ENCODE data around the gene RELN.

RELN gene

DNA sequence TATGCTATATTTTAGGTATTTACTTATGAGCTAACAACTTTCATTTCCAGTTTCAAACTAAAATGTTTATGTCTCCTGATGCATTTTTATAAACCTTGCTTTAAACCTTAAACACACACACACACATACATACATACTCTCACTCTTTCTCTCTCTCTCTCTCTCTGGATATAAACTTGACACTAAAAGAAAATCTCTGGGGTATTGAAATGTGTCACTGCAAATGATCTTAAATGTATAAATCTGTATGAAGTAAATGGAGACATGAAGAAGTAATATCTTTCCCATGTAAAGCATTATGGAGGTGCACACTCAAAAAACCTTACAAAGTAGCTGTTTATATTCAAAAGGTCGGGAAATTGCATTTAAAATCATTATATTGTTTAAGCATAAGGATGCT is 37.0 kb downstream of the RELN start:
- TF ChIP-seq, protein P1, sequence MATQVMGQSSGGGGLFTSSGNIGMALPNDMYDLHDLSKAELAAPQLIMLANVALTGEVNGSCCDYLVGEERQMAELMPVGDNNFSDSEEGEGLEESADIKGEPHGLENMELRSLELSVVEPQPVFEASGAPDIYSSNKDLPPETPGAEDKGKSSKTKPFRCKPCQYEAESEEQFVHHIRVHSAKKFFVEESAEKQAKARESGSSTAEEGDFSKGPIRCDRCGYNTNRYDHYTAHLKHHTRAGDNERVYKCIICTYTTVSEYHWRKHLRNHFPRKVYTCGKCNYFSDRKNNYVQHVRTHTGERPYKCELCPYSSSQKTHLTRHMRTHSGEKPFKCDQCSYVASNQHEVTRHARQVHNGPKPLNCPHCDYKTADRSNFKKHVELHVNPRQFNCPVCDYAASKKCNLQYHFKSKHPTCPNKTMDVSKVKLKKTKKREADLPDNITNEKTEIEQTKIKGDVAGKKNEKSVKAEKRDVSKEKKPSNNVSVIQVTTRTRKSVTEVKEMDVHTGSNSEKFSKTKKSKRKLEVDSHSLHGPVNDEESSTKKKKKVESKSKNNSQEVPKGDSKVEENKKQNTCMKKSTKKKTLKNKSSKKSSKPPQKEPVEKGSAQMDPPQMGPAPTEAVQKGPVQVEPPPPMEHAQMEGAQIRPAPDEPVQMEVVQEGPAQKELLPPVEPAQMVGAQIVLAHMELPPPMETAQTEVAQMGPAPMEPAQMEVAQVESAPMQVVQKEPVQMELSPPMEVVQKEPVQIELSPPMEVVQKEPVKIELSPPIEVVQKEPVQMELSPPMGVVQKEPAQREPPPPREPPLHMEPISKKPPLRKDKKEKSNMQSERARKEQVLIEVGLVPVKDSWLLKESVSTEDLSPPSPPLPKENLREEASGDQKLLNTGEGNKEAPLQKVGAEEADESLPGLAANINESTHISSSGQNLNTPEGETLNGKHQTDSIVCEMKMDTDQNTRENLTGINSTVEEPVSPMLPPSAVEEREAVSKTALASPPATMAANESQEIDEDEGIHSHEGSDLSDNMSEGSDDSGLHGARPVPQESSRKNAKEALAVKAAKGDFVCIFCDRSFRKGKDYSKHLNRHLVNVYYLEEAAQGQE (IDR thresholded peaks at IDR 0.05; ENCODE audit: insufficient read depth in 1 of 2, low read depth in 2 of 2, low read length in 2 of 2) = no peak
- TF ChIP-seq FOXP2 (optimal IDR thresholded peaks at IDR 0.05; ENCODE audit: borderline replicate concordance, extremely low read depth, extremely low read length, insufficient read depth) = no peak
- no peak for TF ChIP-seq SIN3A (IDR thresholded peaks at IDR 0.05; ENCODE audit: borderline replicate concordance, insufficient read depth, low read length)
- no peak for TF ChIP-seq POLR2AphosphoS5 (IDR thresholded peaks at IDR 0.05; ENCODE audit: low read depth, low read length)
- TF ChIP-seq TAF1 (IDR thresholded peaks at IDR 0.05; ENCODE audit: borderline replicate concordance, insufficient read depth, low read length) = no peak

DNA sequence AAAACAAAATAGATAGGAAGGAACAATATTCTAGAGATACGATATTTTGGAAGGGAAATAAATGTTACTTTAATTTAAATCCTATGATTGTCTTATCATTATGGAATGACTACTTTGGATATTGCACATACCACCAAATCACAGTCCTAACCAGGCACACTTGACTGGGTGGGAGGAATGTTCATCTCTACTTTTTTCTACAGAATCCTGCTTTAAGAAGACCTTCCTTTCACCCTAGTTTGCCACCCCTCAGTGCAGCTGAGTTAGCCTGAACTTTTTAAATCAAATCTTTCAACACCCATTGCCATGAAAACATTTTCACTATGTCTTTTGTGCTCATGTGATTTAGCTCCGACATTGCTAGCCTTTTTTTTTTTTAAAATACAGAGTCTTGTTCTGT is 38.1 kb downstream of the RELN start:
- TF ChIP-seq, protein P1 (IDR thresholded peaks at IDR 0.05; ENCODE audit: insufficient read depth in 1 of 2, low read depth in 2 of 2, low read length in 2 of 2) = no peak
- TF ChIP-seq FOXP2 (optimal IDR thresholded peaks at IDR 0.05; ENCODE audit: borderline replicate concordance, extremely low read depth, extremely low read length, insufficient read depth) (no peak), SIN3A (IDR thresholded peaks at IDR 0.05; ENCODE audit: borderline replicate concordance, insufficient read depth, low read length) (no peak), TAF1 (IDR thresholded peaks at IDR 0.05; ENCODE audit: borderline replicate concordance, insufficient read depth, low read length) (no peak), POLR2AphosphoS5 (IDR thresholded peaks at IDR 0.05; ENCODE audit: low read depth, low read length) (no peak)

DNA sequence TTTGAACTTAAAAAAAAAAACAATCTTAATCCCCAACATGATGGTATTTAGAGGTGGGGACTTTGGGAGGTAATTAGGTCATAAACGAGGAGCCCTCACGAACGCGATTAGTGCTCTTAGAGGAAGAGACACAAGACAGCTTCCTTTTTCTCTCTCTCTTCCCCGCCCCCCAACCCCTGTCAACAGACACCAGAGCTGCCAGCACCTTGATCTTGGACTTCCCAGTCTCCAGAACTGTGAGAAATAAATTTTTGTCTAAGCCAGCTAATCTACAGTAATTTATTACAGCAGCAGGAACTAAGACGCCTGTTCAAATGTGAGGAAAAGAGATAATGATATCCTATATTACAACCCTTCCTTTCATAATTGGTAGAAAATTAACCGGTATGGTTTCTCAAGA is 40.1 kb downstream of the RELN start:
- no peak for TF ChIP-seq SIN3A (IDR thresholded peaks at IDR 0.05; ENCODE audit: borderline replicate concordance, insufficient read depth, low read length)
- TF ChIP-seq FOXP2 (optimal IDR thresholded peaks at IDR 0.05; ENCODE audit: borderline replicate concordance, extremely low read depth, extremely low read length, insufficient read depth) = no peak
- TF ChIP-seq, protein P1 (IDR thresholded peaks at IDR 0.05; ENCODE audit: insufficient read depth in 1 of 2, low read depth in 2 of 2, low read length in 2 of 2) = no peak
- no peak for TF ChIP-seq TAF1 (IDR thresholded peaks at IDR 0.05; ENCODE audit: borderline replicate concordance, insufficient read depth, low read length)
- no peak for TF ChIP-seq POLR2AphosphoS5 (IDR thresholded peaks at IDR 0.05; ENCODE audit: low read depth, low read length)

DNA sequence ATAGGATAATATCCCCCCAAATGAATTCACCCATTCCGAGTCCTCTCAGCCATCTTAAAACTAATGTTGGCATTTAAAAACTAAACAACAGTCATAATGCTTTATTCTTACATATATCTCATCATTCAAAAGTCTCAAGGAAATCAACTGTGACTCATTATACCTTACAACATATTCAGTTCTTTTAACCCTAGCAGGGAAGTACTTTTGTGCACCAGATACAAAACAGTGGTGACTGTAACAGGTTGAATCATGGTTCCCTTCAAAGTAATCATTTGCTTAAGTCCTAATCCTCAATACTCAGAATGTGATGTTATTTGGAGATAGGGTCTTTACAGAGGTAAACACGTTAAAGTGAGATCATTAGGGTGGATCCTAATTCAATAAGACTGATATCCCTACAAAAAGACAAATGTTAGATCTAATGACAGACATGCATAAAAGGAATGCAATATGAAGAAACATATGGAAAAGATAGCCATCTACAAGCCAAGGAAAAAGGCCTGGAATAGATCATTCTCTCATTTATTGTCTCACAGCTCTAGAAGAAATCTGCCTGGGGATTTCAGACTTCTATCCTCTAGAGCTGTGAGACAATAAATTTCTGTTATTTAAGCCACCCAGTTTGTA is 42.3 kb downstream of the RELN start:
- TF ChIP-seq TAF1 (IDR thresholded peaks at IDR 0.05; ENCODE audit: borderline replicate concordance, insufficient read depth, low read length) (no peak), POLR2AphosphoS5 (IDR thresholded peaks at IDR 0.05; ENCODE audit: low read depth, low read length) (no peak), FOXP2 (optimal IDR thresholded peaks at IDR 0.05; ENCODE audit: borderline replicate concordance, extremely low read depth, extremely low read length, insufficient read depth) (no peak), SIN3A (IDR thresholded peaks at IDR 0.05; ENCODE audit: borderline replicate concordance, insufficient read depth, low read length) (no peak)
- TF ChIP-seq, protein P1 (IDR thresholded peaks at IDR 0.05; ENCODE audit: insufficient read depth in 1 of 2, low read depth in 2 of 2, low read length in 2 of 2) = no peak

Measured in PFSK-1 (cell line).